HEK293 (cell line): ENCODE data around the gene PPARG.

ENCODE experiments used
- CTCF ChIA-PET: fragments of 350-600 bp; formaldehyde crosslinking; extraction: SDS; loops from one replicate; lab custom pipeline; 2021; ENCODE audit warnings: antibody characterized with exemption; lab: Yijun Ruan, JAX
- POLR2A ChIA-PET: fragments of 300-600 bp; formaldehyde crosslinking; extraction: SDS; loops from one replicate; lab custom pipeline; 2020; ENCODE audit warnings: antibody characterized with exemption, inconsistent platforms; lab: Yijun Ruan, JAX
- H3K27ac ChIP-seq: fragments of 200-500 bp; sonication (Bioruptor generic); 2 replicates; pipeline ENCODE4 v1.5.1; 2014; ENCODE audit warnings: low read depth, low read length, control low read depth, inconsistent platforms; ENCODE audit errors: extremely low read depth
- H3K36me3 ChIP-seq, 2 experiments: fragments of 200-500 bp in 1 of 2; sonication (Bioruptor generic) in 1 of 2; 1 replicate in 1 of 2; 2 replicates in 1 of 2; pipeline ENCODE4 v1.5.1; 2014 to 2017; ENCODE audit warnings: inconsistent platforms in 2 of 2, low read length in 2 of 2; ENCODE audit not compliant: control insufficient read depth in 2 of 2, insufficient read depth in 1 of 2
- H3K4me1 ChIP-seq: fragments of 200-500 bp; sonication (Bioruptor generic); 2 replicates; pipeline ENCODE4 v1.5.1; 2014; ENCODE audit warnings: mild to moderate bottlenecking, low read length, inconsistent platforms; ENCODE audit not compliant: control insufficient read depth, insufficient read depth
- H3K4me3 ChIP-seq: 2 replicates; pipeline ENCODE4 v1.5.1; 2011; ENCODE audit warnings: low read depth, mild to moderate bottlenecking, control low read depth, low read length, moderate library complexity
- H3K9me3 ChIP-seq: fragments of 200-500 bp; sonication (Bioruptor generic); 2 replicates; pipeline ENCODE4 v1.5.1; 2014; ENCODE audit warnings: low read depth, low read length, inconsistent platforms; ENCODE audit not compliant: control insufficient read depth, insufficient read depth
- RBAK ChIP-seq: fragments of 450-650 bp; formaldehyde crosslinking; IDR thresholded peaks from 2 replicates; pipeline ENCODE4 v1.5.1; 2016; ENCODE audit warnings: missing biosample characterization, missing genetic modification characterization
- REPIN1 ChIP-seq: fragments of 450-650 bp; formaldehyde crosslinking; IDR thresholded peaks from 2 replicates; pipeline ENCODE4 v1.5.1; 2017; ENCODE audit warnings: missing biosample characterization, missing genetic modification characterization, low read depth
- YY2 ChIP-seq: fragments of 450-650 bp; formaldehyde crosslinking; IDR thresholded peaks from 2 replicates; pipeline ENCODE4 v1.5.1; 2016; ENCODE audit warnings: missing biosample characterization, missing genetic modification characterization
- ZFP37 ChIP-seq: fragments of 450-650 bp; formaldehyde crosslinking; IDR thresholded peaks from 2 replicates; pipeline ENCODE4 v1.5.1; 2016; ENCODE audit warnings: missing biosample characterization, missing genetic modification characterization
- ZNF140 ChIP-seq: fragments of 450-650 bp; formaldehyde crosslinking; IDR thresholded peaks from 2 replicates; pipeline ENCODE4 v1.5.1; 2016; ENCODE audit warnings: missing biosample characterization, missing genetic modification characterization
- ZNF274 ChIP-seq, 2 experiments: fragments of 200-500 bp in 1 of 2; fragments of 450-650 bp in 1 of 2; sonication (Bioruptor generic) in 1 of 2; formaldehyde crosslinking in 1 of 2; IDR thresholded peaks; 2 replicates each; pipeline versions ENCODE4 v1.5.1 to v1.6.1; 2014 to 2016; ENCODE audit warnings: borderline replicate concordance in 1 of 2, inconsistent platforms in 1 of 2, low read length in 1 of 2, missing biosample characterization in 1 of 2, missing genetic modification characterization in 1 of 2
- ZNF366 ChIP-seq: fragments of 450-650 bp; formaldehyde crosslinking; conservative IDR thresholded peaks from 2 replicates; pipeline ENCODE4 v1.5.1; 2016; ENCODE audit warnings: missing biosample characterization, missing genetic modification characterization
- ZNF626 ChIP-seq: fragments of 450-650 bp; sonication (Bioruptor Pico); formaldehyde crosslinking; IDR thresholded peaks from 2 replicates; pipeline ENCODE4 v1.5.1; 2018; ENCODE audit warnings: missing biosample characterization, missing genetic modification characterization, inconsistent platforms
- ZNF776 ChIP-seq: fragments of 450-650 bp; formaldehyde crosslinking; IDR thresholded peaks from 2 replicates; pipeline ENCODE4 v1.5.0; 2017; ENCODE audit warnings: missing biosample characterization, missing genetic modification characterization, borderline replicate concordance
- ZNF837 ChIP-seq: fragments of 450-650 bp; formaldehyde crosslinking; IDR thresholded peaks from 2 replicates; pipeline ENCODE4 v1.5.1; 2016; ENCODE audit warnings: missing biosample characterization, missing genetic modification characterization
- TF ChIP-seq, protein P1 (sequence below): sonication (generic); formaldehyde crosslinking; IDR thresholded peaks from 2 replicates; pipeline ENCODE4 v1.8.1; 2022; ENCODE audit warnings: mild to moderate bottlenecking, moderate library complexity, missing genetic modification reagents
- TF ChIP-seq, protein P2 (sequence below): fragments of 450-650 bp; formaldehyde crosslinking; IDR thresholded peaks from 2 replicates; pipeline ENCODE4 v1.5.1; 2016; ENCODE audit warnings: missing biosample characterization, missing genetic modification characterization
- TF ChIP-seq, protein P3 (sequence below): fragments of 450-650 bp; IDR thresholded peaks from 2 replicates; pipeline ENCODE4 v1.5.1; 2018; ENCODE audit warnings: missing biosample characterization, missing genetic modification characterization
- TF ChIP-seq, protein P4 (sequence below): fragments of 450-650 bp; formaldehyde crosslinking; optimal IDR thresholded peaks from 2 replicates; pipeline ENCODE3; 2016; ENCODE audit warnings: missing biosample characterization, mild to moderate bottlenecking, missing genetic modification characterization

The PPARG gene

DNA sequence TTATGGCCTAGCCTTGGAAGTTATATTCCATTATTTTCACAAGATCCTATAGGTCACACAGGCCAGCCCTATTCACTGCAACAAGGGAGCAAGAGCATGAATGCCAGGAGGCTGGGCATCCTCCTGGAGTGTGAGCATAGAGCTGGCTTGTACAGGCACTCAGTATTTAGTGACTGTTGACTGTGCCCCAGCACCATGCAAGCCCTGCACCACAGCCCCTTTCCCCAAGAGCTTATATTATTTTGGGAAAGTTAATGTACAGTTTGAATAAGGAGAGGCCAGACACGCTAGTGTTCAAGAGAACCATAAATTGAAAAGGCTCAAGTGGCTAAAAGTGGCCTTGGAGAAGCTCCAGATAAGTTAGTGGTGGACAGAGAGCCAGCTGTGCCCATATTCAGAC is 163.1 kb downstream of the PPARG start:
- no peak overlapping the region for H3K27ac ChIP-seq
- POLR2A ChIA-PET = no interaction called here
- no peak for TF ChIP-seq ZNF626 (tag by site-specific recombination)
- no peak for TF ChIP-seq ZNF366 (tag by site-specific recombination)
- no peak for TF ChIP-seq REPIN1 (tag by site-specific recombination)
- TF ChIP-seq ZNF837 = no peak
- TF ChIP-seq YY2 = no peak
- TF ChIP-seq ZNF776 (tag by site-specific recombination) = no peak
- TF ChIP-seq ZFP37 = no peak
- TF ChIP-seq, protein P1, sequence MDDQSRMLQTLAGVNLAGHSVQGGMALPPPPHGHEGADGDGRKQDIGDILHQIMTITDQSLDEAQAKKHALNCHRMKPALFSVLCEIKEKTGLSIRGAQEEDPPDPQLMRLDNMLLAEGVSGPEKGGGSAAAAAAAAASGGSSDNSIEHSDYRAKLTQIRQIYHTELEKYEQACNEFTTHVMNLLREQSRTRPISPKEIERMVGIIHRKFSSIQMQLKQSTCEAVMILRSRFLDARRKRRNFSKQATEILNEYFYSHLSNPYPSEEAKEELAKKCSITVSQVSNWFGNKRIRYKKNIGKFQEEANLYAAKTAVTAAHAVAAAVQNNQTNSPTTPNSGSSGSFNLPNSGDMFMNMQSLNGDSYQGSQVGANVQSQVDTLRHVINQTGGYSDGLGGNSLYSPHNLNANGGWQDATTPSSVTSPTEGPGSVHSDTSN (CRISPR knock-in tag) = no peak
- no peak for TF ChIP-seq ZNF140 (tag by site-specific recombination)
- TF ChIP-seq, protein P2, sequence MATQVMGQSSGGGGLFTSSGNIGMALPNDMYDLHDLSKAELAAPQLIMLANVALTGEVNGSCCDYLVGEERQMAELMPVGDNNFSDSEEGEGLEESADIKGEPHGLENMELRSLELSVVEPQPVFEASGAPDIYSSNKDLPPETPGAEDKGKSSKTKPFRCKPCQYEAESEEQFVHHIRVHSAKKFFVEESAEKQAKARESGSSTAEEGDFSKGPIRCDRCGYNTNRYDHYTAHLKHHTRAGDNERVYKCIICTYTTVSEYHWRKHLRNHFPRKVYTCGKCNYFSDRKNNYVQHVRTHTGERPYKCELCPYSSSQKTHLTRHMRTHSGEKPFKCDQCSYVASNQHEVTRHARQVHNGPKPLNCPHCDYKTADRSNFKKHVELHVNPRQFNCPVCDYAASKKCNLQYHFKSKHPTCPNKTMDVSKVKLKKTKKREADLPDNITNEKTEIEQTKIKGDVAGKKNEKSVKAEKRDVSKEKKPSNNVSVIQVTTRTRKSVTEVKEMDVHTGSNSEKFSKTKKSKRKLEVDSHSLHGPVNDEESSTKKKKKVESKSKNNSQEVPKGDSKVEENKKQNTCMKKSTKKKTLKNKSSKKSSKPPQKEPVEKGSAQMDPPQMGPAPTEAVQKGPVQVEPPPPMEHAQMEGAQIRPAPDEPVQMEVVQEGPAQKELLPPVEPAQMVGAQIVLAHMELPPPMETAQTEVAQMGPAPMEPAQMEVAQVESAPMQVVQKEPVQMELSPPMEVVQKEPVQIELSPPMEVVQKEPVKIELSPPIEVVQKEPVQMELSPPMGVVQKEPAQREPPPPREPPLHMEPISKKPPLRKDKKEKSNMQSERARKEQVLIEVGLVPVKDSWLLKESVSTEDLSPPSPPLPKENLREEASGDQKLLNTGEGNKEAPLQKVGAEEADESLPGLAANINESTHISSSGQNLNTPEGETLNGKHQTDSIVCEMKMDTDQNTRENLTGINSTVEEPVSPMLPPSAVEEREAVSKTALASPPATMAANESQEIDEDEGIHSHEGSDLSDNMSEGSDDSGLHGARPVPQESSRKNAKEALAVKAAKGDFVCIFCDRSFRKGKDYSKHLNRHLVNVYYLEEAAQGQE (tag by site-specific recombination) = no peak
- TF ChIP-seq ZNF274 (IDR thresholded peaks at IDR 0.05; ENCODE audit: low read length) = no peak
- TF ChIP-seq ZNF274 (tag by site-specific recombination; IDR thresholded peaks at IDR 0.05; ENCODE audit: borderline replicate concordance) = no peak
- H3K9me3 ChIP-seq = no peaks in the 10 kb centered on the region
- CTCF ChIA-PET = no interaction called here
- no peak overlapping the region for H3K4me3 ChIP-seq
- H3K36me3 ChIP-seq = no peaks in the 10 kb centered on the region
- H3K4me1 ChIP-seq = no peaks in the 10 kb centered on the region

DNA sequence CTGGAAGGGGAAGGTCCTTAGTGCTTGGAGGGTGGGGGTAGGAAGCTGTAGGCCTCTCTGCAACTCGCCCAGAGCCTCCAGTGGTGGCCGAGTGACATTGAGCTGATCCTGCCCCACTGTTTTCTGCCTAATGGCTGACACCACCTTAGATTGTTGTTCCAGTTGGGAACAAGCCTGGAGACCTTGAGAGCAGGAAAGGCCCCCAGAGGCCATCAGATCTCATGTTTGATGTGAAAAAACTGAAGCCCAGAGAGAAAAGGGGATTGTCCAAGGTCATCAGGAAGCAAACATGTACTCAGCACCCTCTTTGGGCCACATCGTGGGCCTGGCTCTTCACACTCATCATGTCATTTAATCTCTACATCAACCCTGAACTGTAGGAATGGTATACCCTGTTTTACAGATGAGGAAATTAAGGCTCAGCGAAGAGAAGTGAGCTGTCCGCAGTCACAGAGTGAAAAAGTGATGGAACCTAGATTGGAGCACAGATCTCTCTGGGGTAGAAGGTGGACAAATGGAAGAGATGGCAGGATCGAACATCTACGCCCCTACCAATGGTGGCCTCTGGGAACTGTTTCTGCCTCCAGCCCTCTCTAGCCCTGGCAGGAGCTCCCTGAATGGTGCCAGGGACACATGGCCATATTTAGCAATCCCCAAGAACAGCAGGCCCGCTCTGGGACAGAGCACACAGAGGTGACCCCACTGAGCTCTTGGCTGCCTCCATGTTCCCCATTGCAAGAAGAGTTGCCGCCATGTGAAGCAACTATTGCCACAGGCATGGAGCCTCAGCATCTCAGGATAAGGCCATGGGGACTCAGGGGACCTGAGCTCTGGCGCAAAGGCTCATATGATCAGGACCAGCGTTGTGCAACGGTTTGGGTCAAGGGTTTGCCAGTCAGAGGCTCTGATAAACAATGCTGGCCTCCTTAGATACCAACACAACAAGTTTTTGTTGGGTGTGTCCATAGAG is 163.8 kb downstream of the PPARG start:
- Histone ChIP-seq H3K27ac (no peak overlapping the region), H3K4me3 (no peak overlapping the region), H3K4me1 (no peaks in the 10 kb centered on the region), H3K9me3 (no peaks in the 10 kb centered on the region), H3K36me3 (no peaks in the 10 kb centered on the region)
- ChIA-PET POLR2A (no interaction called here), CTCF (interaction anchor here (0.6 kb wide), 1 partner anchor 18 kb away, joined by 3 read pairs; no protein-coding TSS in a partner anchor)
- TF ChIP-seq, protein P3, sequence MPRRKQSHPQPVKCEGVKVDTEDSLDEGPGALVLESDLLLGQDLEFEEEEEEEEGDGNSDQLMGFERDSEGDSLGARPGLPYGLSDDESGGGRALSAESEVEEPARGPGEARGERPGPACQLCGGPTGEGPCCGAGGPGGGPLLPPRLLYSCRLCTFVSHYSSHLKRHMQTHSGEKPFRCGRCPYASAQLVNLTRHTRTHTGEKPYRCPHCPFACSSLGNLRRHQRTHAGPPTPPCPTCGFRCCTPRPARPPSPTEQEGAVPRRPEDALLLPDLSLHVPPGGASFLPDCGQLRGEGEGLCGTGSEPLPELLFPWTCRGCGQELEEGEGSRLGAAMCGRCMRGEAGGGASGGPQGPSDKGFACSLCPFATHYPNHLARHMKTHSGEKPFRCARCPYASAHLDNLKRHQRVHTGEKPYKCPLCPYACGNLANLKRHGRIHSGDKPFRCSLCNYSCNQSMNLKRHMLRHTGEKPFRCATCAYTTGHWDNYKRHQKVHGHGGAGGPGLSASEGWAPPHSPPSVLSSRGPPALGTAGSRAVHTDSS = no peak
- no peak for TF ChIP-seq RBAK
- TF ChIP-seq, protein P4, sequence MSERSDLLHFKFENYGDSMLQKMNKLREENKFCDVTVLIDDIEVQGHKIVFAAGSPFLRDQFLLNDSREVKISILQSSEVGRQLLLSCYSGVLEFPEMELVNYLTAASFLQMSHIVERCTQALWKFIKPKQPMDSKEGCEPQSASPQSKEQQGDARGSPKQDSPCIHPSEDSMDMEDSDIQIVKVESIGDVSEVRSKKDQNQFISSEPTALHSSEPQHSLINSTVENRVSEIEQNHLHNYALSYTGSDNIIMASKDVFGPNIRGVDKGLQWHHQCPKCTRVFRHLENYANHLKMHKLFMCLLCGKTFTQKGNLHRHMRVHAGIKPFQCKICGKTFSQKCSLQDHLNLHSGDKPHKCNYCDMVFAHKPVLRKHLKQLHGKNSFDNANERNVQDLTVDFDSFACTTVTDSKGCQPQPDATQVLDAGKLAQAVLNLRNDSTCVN (tag by site-specific recombination) = no peak
